Activated CD4-positive, alpha-beta T cell treated with anti-CD3 and anti-CD28 coated beads, Interleukin-2, amount 50 U/mL, for 1 hour (primary cell): ENCODE measurements around the gene FOXP1.

Source experiments
- DNase-seq: peaks from one replicate; pipeline ENCODE4 v3.0.0-alpha.2; 2020

Gene FOXP1

GRCh38 chr3:71109241-71109976, 474.1 kb downstream of the FOXP1 start:
- DNase-seq: no peak

DNA sequence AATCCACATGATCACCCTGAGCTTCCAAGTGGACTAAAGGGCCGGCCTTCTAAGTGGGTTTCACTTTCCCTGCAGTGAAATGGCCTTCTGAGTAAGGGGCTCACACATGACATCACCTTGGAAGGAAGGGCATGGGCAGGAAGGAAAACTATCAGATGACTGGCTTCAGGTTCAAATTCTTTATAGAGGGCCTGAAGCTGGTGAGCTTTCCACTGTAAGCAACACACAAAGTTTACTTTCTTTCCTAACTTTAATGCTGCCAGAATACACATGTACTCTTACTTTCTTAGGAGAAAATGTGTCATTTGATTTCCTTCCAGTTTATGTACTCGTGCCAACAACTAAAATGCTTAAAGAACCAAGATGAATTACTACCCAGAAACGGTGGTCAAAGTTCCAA, 475.6 kb downstream of the FOXP1 start:
- DNase-seq: no peak

DNA sequence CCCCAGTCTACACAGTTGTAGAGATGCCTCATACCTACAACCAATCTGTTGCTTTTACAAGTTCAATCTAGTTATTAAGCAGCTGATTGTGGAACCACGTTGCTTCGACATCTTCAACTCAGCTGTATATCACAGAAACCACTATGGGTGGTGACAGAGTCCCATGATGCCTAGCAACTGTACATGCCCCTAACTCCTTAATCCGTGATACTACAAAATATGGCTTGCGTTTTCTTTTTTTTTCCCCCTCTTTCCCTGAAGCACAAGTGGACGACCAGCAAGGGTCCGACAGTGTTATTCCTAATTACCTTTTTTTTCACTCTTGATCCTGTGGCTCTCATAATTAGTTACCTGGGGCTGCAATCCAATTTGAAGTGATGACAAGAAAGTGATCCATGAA, 478.6 kb downstream of the FOXP1 start:
- DNase-seq: no peak

DNA sequence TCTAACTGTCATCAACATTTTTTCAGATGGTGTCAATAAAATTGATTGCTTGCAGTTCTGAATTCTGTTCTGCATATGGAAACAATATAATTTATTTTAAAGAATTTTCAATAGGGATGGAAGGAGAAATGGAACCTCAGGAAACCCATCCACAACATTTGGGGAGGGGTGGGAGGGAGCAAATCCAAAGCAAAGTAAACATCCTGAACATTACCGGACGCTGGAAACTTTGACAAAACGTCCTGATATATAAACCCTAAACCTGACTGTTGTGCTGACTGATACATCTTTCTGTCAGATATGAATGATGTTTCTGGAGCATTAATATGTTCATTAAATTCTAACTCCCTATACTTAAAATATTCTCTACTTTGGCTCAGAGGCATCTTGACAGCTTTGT, 479.0 kb downstream of the FOXP1 start:
- DNase-seq: no peak

DNA sequence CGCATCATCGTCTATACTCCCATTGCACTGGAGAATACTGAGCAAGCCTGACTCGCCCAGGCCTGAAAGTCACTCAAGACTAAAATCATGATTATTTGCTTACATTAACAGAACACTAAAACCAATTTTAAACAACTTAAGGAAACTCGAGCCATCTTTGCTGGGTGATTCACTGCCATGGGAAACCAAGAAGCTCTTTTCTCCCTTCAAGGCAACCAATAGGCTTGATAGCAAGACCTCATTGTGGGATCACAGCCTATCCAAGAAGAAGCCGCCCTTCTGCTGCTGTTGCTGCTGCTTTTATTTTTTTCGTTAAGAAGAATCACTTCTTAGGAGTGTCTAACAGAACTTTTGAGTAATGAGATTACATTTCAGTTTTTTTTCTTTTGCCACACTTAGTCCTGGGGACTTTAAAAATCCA, 479.4 kb downstream of the FOXP1 start:
- no peak for DNase-seq

DNA sequence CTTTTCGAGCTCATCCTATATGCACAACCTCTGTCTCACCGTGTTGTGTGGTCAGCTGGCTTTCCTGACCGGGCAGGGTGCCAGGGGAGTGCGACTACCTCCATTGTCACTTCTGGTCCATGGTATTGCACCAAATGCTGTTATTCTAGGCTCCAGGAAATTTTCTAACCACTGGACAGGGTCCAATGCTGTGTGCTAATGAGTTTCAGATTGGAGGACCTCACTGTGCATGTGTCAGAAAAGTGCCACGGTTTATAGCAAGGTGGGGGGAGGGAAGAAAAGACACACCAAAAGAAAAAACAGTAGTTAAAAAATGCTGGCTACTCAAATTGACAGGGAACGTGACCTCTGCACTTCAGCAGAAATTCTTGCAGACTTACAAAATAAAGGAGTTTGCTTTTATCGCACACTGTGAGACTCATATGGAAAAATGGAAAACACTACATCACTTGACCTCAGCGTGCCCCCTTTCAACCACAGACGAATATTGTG, 480.1 kb downstream of the FOXP1 start:
- no peak for DNase-seq

- no peak for DNase-seq
Observed at GRCh38 chr3:71102111-71102983, 481.2 kb downstream of the FOXP1 start.

- no peak for DNase-seq
Observed at GRCh38 chr3:71101626-71102025, 481.9 kb downstream of the FOXP1 start.

- DNase-seq: no peak
Observed at GRCh38 chr3:71101014-71101413, 482.5 kb downstream of the FOXP1 start.

GRCh38 chr3:71099997-71100719, 483.4 kb downstream of the FOXP1 start:
- no peak for DNase-seq

DNA sequence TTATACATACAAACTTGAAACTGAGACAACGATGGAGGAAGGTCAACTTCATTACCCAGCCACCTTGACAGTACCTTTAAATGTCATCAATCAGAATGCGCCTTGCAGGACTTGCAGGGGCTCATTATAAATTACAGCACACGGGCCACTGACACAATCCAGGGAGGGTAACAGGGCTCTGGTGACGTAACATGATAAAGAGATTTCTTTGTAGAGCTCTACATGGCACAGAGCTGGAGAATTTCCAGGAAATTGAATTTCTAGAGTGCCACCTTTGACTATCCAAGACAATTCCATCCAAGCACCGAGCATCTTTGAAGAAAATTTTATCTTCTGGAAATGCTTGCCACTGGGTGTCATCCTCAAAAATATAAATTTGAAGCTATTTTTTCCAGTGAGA, 486.0 kb downstream of the FOXP1 start:
- DNase-seq: no peak

GRCh38 chr3:71095511-71096291, 487.8 kb downstream of the FOXP1 start:
- DNase-seq: no peak

GRCh38 chr3:71094658-71095209, 488.8 kb downstream of the FOXP1 start:
- DNase-seq: no peak

- DNase-seq: no peak
Observed at GRCh38 chr3:71092665-71093064, 490.9 kb downstream of the FOXP1 start.

- DNase-seq: no peak
Observed at GRCh38 chr3:71090207-71090606, 493.3 kb downstream of the FOXP1 start.

DNA sequence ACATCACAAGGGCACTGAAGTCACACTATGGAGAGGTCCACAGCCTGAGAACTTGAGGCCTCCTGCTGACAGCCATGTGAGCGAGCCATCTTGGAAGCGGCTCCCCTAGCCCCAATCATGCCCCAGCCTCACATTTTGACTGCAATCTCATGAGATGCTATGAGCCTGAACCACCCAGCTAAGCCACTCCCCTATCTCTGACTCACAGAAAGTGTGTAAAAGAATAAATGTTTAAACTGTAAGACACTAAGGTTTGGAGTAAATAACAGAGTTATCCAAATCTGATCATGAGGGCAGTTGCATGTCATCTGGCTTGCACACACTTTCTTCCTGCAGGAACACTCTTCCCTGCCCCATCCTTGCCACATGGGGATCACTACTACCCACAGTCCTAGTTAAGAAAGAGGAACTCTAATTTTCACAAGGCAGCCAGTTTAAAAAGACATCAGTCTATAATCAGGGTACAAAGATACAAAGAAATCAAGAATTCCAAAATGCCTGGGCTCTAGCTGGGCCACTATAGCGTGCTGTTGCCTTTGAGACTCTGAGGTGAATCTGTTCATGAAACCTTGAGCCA, 494.2 kb downstream of the FOXP1 start:
- no peak for DNase-seq

- DNase-seq: no peak
Observed at GRCh38 chr3:71088742-71089141, 494.8 kb downstream of the FOXP1 start.

DNA sequence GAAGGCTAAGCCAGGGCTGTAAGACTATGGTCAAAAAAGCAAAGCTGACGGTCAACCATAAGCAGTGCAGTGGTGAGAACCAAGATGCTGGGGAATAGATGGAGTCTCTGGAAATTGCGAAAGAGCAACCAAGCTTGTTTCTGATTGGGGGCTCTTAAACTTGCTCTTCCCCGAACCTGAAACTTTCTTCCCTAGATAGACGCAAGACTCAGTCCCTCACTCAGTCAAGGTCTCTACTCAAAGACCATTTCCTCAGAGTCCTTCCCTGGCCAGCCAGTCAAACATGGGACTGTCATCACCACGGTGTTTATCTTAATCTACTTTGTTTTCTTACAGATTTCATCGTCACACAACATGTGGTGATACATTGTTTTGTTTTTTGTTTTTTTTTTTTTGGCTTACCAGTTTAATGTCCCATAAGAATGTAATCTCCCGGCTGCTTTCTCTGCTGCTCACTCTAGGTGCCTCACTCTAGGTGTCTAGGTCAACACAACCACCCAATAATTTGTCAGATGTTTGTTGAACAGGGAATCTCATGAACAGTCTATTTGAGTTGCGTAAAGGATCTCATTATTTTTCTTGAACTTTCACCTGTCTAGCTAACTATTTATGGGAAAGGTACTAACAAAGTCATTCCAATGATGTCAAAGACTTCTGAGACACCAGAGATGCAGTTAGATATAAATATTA, 495.4 kb downstream of the FOXP1 start:
- DNase-seq: no peak

DNA sequence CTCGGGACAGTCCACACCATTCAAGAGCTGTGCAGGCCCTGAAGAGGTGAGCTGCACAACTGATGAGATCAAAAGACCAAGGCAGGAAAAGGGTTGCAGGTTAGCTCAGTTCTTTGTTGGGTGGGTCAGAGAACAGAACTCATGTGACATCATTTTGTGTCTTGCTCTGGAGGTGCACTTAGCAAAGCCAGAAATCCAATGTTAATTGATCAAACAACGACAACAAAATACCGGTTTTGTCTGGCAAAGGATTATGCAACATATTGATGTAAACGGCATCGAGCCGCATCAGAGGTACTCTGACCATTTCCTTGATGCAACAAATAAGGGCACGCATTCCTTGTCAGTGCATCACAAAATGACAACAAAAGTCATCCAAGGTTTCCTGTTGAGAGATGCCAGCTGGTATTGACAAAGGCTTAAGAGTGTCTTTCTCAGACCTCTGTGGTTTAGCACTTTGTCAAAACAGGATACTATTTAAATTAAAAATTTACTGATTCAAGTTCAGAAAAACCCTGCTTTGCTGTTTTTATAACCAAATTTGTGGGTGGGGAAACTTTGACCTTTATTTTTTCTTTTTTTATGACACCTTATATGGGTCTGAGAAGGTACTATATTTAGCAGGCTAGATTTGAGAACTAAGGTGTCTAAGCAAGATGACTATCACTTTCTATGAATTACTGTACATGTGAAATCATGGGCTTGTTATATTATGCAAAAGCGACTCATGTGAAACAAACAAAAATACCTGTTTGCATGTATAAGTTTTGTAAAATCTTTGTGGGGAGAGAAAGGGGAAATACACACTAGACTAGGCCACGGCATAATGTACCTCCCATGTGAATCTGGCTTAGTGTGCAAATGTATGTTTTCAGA, 496.1 kb downstream of the FOXP1 start:
- no peak for DNase-seq

- no peak for DNase-seq
Observed at GRCh38 chr3:71086777-71087142, 496.8 kb downstream of the FOXP1 start.
